GM12801 (cell line): ENCODE results near the gene KRTAP9-3.
"Not testable (repeated sequence)": the region's sequence is repeated elsewhere in the genome, so short reads cannot be mapped to it uniquely, and the experiment has no call there.

Experiments used
- TF ChIP-seq, protein P1 (sequence below): IDR thresholded peaks from one replicate; pipeline ENCODE4 v1.5.1; 2011; ENCODE audit warnings: control low read depth; ENCODE audit not compliant: insufficient read length; ENCODE audit errors: extremely low read depth

Gene KRTAP9-3

DNA sequence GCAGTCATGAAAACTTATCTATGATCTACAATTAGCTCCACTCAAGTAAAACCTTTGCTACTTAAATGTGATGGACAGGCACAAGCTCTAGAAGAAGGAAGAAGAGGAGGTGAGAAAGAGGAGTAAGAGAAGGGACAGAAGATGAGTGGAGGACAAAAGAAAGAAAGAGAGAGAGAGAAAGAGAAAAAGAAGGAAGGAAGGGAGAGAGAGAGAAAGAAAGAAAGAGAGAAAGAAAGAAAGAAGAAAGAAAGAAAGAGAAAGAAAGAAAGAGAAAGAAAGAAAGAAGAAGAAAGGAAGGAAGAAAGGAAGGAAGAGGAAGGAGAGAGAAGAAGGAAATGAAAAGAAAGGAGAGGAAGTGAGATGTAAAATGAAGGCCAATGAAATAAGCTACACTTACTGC, 2.2 kb upstream of the KRTAP9-3 start:
- TF ChIP-seq, protein P1, sequence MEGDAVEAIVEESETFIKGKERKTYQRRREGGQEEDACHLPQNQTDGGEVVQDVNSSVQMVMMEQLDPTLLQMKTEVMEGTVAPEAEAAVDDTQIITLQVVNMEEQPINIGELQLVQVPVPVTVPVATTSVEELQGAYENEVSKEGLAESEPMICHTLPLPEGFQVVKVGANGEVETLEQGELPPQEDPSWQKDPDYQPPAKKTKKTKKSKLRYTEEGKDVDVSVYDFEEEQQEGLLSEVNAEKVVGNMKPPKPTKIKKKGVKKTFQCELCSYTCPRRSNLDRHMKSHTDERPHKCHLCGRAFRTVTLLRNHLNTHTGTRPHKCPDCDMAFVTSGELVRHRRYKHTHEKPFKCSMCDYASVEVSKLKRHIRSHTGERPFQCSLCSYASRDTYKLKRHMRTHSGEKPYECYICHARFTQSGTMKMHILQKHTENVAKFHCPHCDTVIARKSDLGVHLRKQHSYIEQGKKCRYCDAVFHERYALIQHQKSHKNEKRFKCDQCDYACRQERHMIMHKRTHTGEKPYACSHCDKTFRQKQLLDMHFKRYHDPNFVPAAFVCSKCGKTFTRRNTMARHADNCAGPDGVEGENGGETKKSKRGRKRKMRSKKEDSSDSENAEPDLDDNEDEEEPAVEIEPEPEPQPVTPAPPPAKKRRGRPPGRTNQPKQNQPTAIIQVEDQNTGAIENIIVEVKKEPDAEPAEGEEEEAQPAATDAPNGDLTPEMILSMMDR, result no peak

DNA sequence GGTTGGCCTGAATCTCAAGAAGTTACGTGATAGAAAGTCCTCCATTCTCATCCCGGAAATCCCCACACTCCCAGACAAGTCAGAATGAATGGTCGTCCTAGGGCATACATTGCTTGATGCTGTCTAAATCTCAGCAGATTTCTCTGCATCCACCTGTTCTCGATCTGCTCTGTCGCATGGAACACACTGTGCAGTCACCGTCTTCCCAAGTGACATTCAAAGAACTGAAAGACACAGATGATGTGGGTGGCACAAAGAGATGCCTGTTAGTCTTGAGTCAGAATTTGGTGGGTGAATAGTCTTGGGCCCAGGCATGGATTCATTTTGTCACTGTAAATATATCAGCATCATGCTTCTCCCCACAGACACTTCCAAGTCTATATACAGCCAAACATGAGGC, 518 bp upstream of the KRTAP9-3 start:
- TF ChIP-seq, protein P1, result no peak

DNA sequence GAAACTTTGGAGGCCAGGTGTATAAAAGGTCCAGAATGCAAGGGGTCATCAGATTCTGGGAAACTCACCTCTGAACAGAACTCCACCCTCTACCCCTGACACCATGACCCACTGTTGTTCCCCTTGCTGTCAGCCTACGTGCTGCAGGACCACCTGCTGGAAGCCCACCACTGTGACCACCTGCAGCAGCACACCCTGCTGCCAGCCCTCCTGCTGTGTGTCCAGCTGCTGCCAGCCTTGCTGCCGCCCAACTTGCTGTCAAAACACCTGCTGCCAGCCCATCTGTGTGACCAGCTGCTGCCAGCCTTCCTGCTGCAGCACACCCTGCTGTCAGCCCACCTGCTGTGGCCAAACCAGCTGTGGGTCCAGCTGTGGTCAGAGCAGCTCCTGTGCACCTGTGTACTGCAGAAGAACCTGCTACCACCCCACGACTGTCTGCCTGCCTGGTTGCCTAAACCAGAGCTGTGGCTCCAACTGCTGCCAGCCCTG, 5.7 kb downstream of the KRTAP9-3 start, which contains the start of gene KRTAP9-8:
Gene KRTAP9-8, plus strand, starts transcription at position 51 of the 489 bp plus-strand sequence. Its CDS starts 53 bp downstream, at position 104.
- TF ChIP-seq, protein P1, result not testable (repeated sequence)

DNA sequence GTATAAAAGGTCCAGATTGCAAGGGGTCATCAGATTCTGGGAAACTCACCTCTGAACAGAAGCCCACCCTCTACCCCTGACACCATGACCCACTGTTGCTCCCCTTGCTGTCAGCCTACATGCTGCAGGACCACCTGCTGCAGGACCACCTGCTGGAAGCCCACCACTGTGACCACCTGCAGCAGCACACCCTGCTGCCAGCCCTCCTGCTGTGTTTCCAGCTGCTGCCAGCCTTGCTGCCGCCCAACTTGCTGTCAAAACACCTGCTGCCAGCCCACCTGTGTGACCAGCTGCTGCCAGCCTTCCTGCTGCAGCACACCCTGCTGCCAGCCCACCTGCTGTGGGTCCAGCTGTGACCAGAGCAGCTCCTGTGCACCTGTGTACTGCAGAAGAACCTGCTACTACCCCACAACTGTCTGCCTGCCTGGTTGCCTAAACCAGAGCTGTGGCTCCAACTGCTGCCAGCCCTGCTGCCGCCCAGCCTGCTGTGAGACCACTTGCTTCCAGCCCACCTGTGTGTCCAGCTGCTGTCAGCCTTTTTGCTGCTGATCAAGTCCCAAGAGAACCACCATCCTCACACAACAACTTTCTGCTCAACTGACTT, 17.5 kb downstream of the KRTAP9-3 start, which contains the start of gene KRTAP9-4:
Gene KRTAP9-4, plus strand, starts transcription at position 51 of the 604 bp plus-strand sequence. Its CDS starts 34 bp downstream, at position 85.
- TF ChIP-seq, protein P1, result not testable (repeated sequence)

DNA sequence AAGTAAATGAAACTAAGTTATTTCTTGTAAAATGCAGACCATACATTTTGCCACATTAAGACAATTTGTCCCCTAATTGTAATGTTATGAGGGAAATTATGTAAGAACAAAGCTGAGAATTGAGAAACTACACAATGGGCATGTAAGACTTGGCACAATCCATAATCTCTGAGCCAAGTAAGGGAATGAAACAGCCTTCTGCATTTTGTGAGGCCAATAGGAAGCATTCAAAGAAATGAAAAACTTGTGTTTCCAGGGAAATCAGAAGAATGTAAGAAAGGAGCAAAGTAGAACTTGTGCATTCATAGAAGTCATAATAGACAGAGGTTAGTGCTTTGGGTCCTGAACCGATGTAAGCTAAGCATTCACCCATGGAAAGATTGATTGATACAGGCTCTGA, 19.0 kb downstream of the KRTAP9-3 start:
- TF ChIP-seq, protein P1, result no peak

DNA sequence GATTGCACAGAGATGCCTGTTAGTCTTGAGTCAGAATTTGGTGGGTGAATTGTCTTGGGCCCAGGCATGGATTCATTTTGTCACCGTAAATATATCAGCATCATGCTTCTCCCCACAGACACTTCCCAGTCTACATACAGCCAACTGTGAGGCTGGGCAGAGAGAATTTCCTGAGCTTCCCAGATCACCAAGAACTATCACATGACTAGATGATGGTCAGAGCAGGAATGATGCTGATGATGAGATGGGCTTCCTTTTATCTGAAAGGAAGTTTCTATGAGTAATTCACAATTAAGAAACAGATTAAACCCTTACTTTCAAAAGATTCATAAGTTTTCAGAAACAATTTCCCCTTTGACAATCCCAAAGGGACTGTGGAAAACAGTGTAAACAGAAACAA, 22.6 kb downstream of the KRTAP9-3 start:
- TF ChIP-seq, protein P1, result no peak

DNA sequence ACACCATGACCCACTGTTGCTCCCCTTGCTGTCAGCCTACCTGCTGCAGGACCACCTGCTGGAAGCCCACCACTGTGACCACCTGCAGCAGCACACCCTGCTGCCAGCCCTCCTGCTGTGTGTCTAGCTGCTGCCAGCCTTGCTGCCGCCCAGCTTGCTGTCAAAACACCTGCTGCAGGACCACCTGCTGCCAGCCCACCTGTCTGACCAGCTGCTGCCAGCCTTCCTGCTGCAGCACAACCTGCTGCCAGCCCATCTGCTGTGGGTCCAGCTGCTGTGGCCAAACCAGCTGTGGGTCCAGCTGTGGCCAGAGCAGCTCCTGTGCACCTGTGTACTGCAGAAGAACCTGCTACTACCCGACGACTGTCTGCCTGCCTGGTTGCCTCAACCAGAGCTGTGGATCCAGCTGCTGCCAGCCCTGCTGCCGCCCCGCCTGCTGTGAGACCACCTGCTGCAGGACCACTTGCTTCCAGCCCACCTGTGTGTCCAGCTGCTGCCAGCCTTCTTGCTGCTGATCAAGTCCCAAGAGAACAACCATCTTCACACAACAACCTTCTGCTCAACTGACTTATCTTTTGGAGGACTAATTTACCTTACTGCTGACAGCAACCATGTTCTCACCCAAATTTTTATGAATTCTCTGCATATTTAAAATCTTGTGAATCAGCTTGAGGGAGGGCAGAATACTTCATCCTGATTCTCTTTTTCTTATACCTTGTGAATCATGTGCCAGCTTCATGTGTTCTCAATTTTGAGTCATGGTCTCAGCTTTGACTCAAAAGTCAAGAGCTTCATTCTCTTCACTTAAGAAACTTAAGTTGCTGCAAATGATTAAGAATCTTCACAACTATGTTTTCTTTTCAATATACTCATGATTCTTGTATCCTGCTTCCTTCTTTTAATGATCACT, 23.4 kb downstream of the KRTAP9-3 start, which contains the start of gene KRTAP9-9:
Gene KRTAP9-9, plus strand, starts transcription at position 4 of the 910 bp plus-strand sequence.
- TF ChIP-seq, protein P1, result not testable (repeated sequence)
